ENCODE data around the gene PLCD1. TPM values are rescaled to one million over a fixed set of nuclear protein-coding genes. Genes with fewer than 3 reads are reported as not detected.

The PLCD1 gene
- total RNA-seq, 2 donors from 2014 or later: 7.9 to 12.2 TPM

DNA sequence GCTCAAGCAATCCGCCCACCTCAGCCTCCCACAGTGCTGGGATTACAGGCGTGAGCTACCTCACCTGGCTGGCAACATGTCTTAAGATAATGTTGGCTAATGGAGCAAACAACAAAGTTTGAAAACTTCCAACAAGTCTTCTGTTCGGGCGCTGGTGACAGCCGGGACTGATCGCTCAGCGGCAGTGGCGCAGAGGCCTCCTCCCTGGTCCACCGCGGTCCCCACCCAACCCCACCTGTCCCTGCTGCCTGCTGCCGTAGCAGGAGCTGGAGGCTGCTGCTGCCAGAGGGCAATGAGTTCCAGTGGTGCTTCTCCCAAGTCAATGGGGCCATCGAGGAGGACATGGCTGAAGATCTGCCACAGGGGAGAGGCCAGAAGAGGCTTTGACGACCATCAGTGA is 21.7 kb upstream of the PLCD1 start:
- Histone ChIP-seq H3K4me1 (no peaks in the 10 kb centered on the region), H3K27me3 (no peaks in the 10 kb centered on the region), H3K9me3 (no peaks in the 10 kb centered on the region), H3K4me3 (no peak overlapping the region), H3K27ac (no peak overlapping the region), H3K36me3 (replicated peaks in 1 of 2; ENCODE audit: insufficient read depth in 1 of 2, low read depth in 2 of 2) (no peaks in the 10 kb centered on the region)
- DNase-seq (no peak), ATAC-seq (no peak)
- TF ChIP-seq POLR2A (IDR thresholded peaks at IDR 0.05): no peak
- TF ChIP-seq CTCF (IDR thresholded peaks at IDR 0.05): no peak
- intact Hi-C loops (cut with DNase I): no loop called here
- WGBS, 2 donors: 84 to 91% methylated on average over 12 to 13 of the region's 13 CpGs

GRCh38 chr3:38049358-38050126 is 20.1 kb upstream of the PLCD1 start:
- ATAC-seq (no peak), DNase-seq (no peak)
- WGBS, 2 donors: 76 to 85% methylated on average over 4 of the region's 4 CpGs

DNA sequence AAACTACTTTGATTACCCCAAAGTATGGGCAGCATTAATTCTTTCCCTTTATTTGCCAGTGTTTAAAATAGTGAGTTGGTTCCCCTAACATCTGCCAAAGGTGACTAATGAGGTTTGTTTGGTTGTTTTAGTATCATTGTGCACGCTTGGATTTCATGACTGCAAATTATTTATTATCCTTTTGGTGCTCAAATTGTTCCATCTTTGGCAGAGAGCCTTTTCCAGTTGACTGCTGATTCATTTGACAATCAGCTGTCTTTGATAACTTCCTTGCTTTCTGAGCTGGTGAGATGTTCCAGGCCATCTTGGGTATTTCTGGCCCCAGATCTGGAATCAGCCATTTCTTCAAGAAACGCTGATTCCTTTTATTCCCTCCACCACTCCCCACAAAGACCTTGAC is 18.5 kb upstream of the PLCD1 start:
- no peaks in the 10 kb centered on the region for H3K4me1 ChIP-seq

More at GRCh38 chr3:38049358-38050126, 20.1 kb upstream of the PLCD1 start:
- H3K4me3 ChIP-seq: no peak overlapping the region
- intact Hi-C loops (cut with DNase I): no loop called here
- H3K27me3 ChIP-seq: no peaks in the 10 kb centered on the region
- TF ChIP-seq POLR2A (IDR thresholded peaks at IDR 0.05): no peak
- no peak for TF ChIP-seq CTCF (IDR thresholded peaks at IDR 0.05)
- H3K36me3 ChIP-seq (replicated peaks in 1 of 2; ENCODE audit: insufficient read depth in 1 of 2, low read depth in 2 of 2): no peaks in the 10 kb centered on the region
- no peak overlapping the region for H3K27ac ChIP-seq
- no peaks in the 10 kb centered on the region for H3K4me1 ChIP-seq
- no peaks in the 10 kb centered on the region for H3K9me3 ChIP-seq

GRCh38 chr3:38046821-38047220 is 17.4 kb upstream of the PLCD1 start:
- WGBS, 2 donors: 91 to 92% methylated on average over 2 of the region's 2 CpGs
- no peak overlapping the region for H3K4me3 ChIP-seq
- TF ChIP-seq POLR2A (IDR thresholded peaks at IDR 0.05) (no peak), CTCF (IDR thresholded peaks at IDR 0.05) (no peak)
- H3K27ac ChIP-seq: no peak overlapping the region
- intact Hi-C loops (cut with DNase I): no loop called here
- no peaks in the 10 kb centered on the region for H3K4me1 ChIP-seq
- DNase-seq: no peak
- H3K36me3 ChIP-seq (replicated peaks in 1 of 2; ENCODE audit: insufficient read depth in 1 of 2, low read depth in 2 of 2): no peaks in the 10 kb centered on the region
- no peaks in the 10 kb centered on the region for H3K27me3 ChIP-seq
- H3K9me3 ChIP-seq: no peaks in the 10 kb centered on the region
- no peak for ATAC-seq

More for the DNA sequence above, 18.5 kb upstream of the PLCD1 start:
- Histone ChIP-seq H3K27ac (no peak overlapping the region), H3K4me3 (no peak overlapping the region), H3K27me3 (no peaks in the 10 kb centered on the region), H3K9me3 (no peaks in the 10 kb centered on the region), H3K36me3 (replicated peaks in 1 of 2; ENCODE audit: insufficient read depth in 1 of 2, low read depth in 2 of 2) (no peaks in the 10 kb centered on the region)
- intact Hi-C loops (cut with DNase I): no loop called here
- no peak for TF ChIP-seq CTCF (IDR thresholded peaks at IDR 0.05)
- 77 to 81% methylated on average over 2 of the region's 2 CpGs for WGBS, 2 donors
- no peak for DNase-seq
- no peak for ATAC-seq

GRCh38 chr3:38046027-38046426 is 16.6 kb upstream of the PLCD1 start:
- 80 to 83% methylated on average over 4 of the region's 4 CpGs for WGBS, 2 donors
- intact Hi-C loops (cut with DNase I): no loop called here
- no peaks in the 10 kb centered on the region for H3K4me1 ChIP-seq
- H3K4me3 ChIP-seq: no peak overlapping the region
- no peak for TF ChIP-seq POLR2A (IDR thresholded peaks at IDR 0.05)
- no peaks in the 10 kb centered on the region for H3K9me3 ChIP-seq
- no peaks in the 10 kb centered on the region for H3K27me3 ChIP-seq
- ATAC-seq (no peak), DNase-seq (no peak)
- no peak overlapping the region for H3K27ac ChIP-seq
- no peaks in the 10 kb centered on the region for H3K36me3 ChIP-seq (replicated peaks in 1 of 2; ENCODE audit: insufficient read depth in 1 of 2, low read depth in 2 of 2)

All from body of pancreas (tissue), 4 donors.